SK-N-SH (cell line): Measurements from ENCODE around the gene VAMP2. TPM values are rescaled to one million over a fixed set of nuclear protein-coding genes. Genes with fewer than 3 reads are reported as not detected.

ENCODE experiments used
- CTCF ChIA-PET: fragments of 300-600, 350-600 bp; formaldehyde crosslinking; extraction: SDS; loops from one replicate; lab custom pipeline; 2021; lab: Yijun Ruan, JAX
- POLR2A ChIA-PET: fragments of 350-600 bp; sonication (Branson Sonifier 250); formaldehyde crosslinking; extraction: SDS; loops from one replicate; lab custom pipeline; 2020; ENCODE audit warnings: antibody characterized with exemption, inconsistent platforms; lab: Yijun Ruan, JAX
- DNase-seq: peaks from one replicate; pipeline ENCODE4 v3.0.0; 2012
- H2AFZ ChIP-seq: fragments of 200-600 bp; sonication (generic); 2 replicates; pipeline ENCODE4 v1.8.1; 2016; ENCODE audit warnings: antibody characterized with exemption, mild to moderate bottlenecking, low read depth
- H3F3A ChIP-seq: fragments of 200-600 bp; sonication (generic); replicated peaks from 2 replicates; pipeline ENCODE3; 2016; ENCODE audit warnings: antibody characterized with exemption, mild to moderate bottlenecking; ENCODE audit not compliant: insufficient read depth
- H3K27ac ChIP-seq, 2 experiments: fragments of 200-500 bp in 1 of 2; fragments of 200-600 bp in 1 of 2; sonication (Bioruptor generic) in 1 of 2; sonication (generic), shearing (Covaris generic) in 1 of 2; 2 replicates each; pipeline versions ENCODE4 v1.5.1 to v1.6.1; 2014 to 2016; ENCODE audit warnings: low read depth in 2 of 2, inconsistent platforms in 1 of 2, low read length in 1 of 2, mild to moderate bottlenecking in 1 of 2, mixed read lengths in 1 of 2
- H3K27me3 ChIP-seq: fragments of 200-600 bp; sonication (generic), shearing (Covaris generic); 2 replicates; pipeline ENCODE4 v1.6.1; 2016; ENCODE audit warnings: mixed run types; ENCODE audit not compliant: insufficient read depth
- H3K36me3 ChIP-seq, 2 experiments: fragments of 200-500 bp in 1 of 2; fragments of 200-600 bp in 1 of 2; sonication (Bioruptor generic) in 1 of 2; sonication (generic) in 1 of 2; replicated peaks in 1 of 2; 2 replicates each; pipeline versions ENCODE3 to v1.5.1; 2014 to 2016; ENCODE audit warnings: low read length in 1 of 2, mild to moderate bottlenecking in 1 of 2; ENCODE audit not compliant: insufficient read depth in 2 of 2, control insufficient read depth in 1 of 2
- H3K4me1 ChIP-seq, 2 experiments: fragments of 200-500 bp in 1 of 2; fragments of 200-600 bp in 1 of 2; sonication (Bioruptor generic) in 1 of 2; sonication (generic), shearing (Covaris generic) in 1 of 2; 2 replicates each; pipeline versions ENCODE4 v1.5.1 to v1.6.1; 2014 to 2016; ENCODE audit warnings: low read depth in 1 of 2, low read length in 1 of 2, mixed run types in 1 of 2; ENCODE audit not compliant: insufficient read depth in 2 of 2, control insufficient read depth in 1 of 2
- H3K4me2 ChIP-seq: fragments of 200-600 bp; sonication (generic), shearing (Covaris generic); 2 replicates; pipeline ENCODE4 v1.6.1; 2017; ENCODE audit warnings: mixed run types
- H3K4me3 ChIP-seq, 2 experiments: fragments of 200-500 bp in 1 of 2; fragments of 200-600 bp in 1 of 2; sonication (Bioruptor generic) in 1 of 2; sonication (generic), shearing (Covaris generic) in 1 of 2; 2 replicates each; pipeline versions ENCODE4 v1.5.1 to v1.8.1; 2014 to 2016; ENCODE audit warnings: low read depth in 2 of 2, inconsistent platforms in 1 of 2, low read length in 1 of 2, mild to moderate bottlenecking in 1 of 2, mixed read lengths in 1 of 2, moderate library complexity in 1 of 2
- H3K79me2 ChIP-seq: fragments of 200-600 bp; sonication (generic); 2 replicates; pipeline ENCODE4 v1.8.1; 2017; ENCODE audit warnings: mild to moderate bottlenecking; ENCODE audit not compliant: insufficient read depth
- H3K9ac ChIP-seq: fragments of 200-600 bp; sonication (generic); 2 replicates; pipeline ENCODE4 v1.6.1; 2017; ENCODE audit warnings: mixed run types
- H3K9me2 ChIP-seq: fragments of 200-600 bp; sonication (generic); 2 replicates; pipeline ENCODE4 v1.6.1; 2017; ENCODE audit warnings: mixed run types
- H3K9me3 ChIP-seq: fragments of 200-600 bp; sonication (generic); 2 replicates; pipeline ENCODE4 v1.6.1; 2017; ENCODE audit warnings: mixed run types, mild to moderate bottlenecking, moderate library complexity
- H4K20me1 ChIP-seq: fragments of 200-600 bp; sonication (generic); 2 replicates; pipeline ENCODE4 v1.6.1; 2017; ENCODE audit warnings: mild to moderate bottlenecking, mixed run types; ENCODE audit not compliant: insufficient read depth
- CHD2 ChIP-seq: fragments of 150-350 bp; IDR thresholded peaks from 2 replicates; pipeline ENCODE4 v1.6.1; 2018; ENCODE audit warnings: low read length; ENCODE audit not compliant: partially characterized antibody
- ELF1 ChIP-seq: IDR thresholded peaks from 2 replicates; pipeline ENCODE4 v1.4.0; 2012
- EP300 ChIP-seq, 2 experiments: IDR thresholded peaks; 2 replicates each; pipeline versions ENCODE4 v1.4.0 to v1.6.1; 2012; ENCODE audit warnings: borderline replicate concordance in 1 of 2, low read depth in 1 of 2, low read length in 1 of 2
- EZH2phosphoT487 ChIP-seq: fragments of 200-600 bp; sonication (generic); IDR thresholded peaks from 2 replicates; pipeline ENCODE4 v1.6.1; 2017; ENCODE audit warnings: low read depth, mixed run types, mild to moderate bottlenecking, antibody characterized with exemption, moderate library complexity, borderline replicate concordance
- FOSL2 ChIP-seq: IDR thresholded peaks from 2 replicates; pipeline ENCODE4 v1.4.0; 2012; ENCODE audit warnings: low read depth, mild to moderate bottlenecking, moderate library complexity, borderline replicate concordance
- FOXJ3 ChIP-seq: sonication (generic); formaldehyde crosslinking; IDR thresholded peaks from 2 replicates; pipeline ENCODE4 v1.5.1; 2020; ENCODE audit warnings: mild to moderate bottlenecking, missing genetic modification reagents
- FOXM1 ChIP-seq: IDR thresholded peaks from 2 replicates; pipeline ENCODE4 v1.4.0; 2012; ENCODE audit warnings: low read depth, mild to moderate bottlenecking
- GABPA ChIP-seq: IDR thresholded peaks from 2 replicates; pipeline ENCODE4 v1.4.0; 2012; ENCODE audit warnings: low read depth, mild to moderate bottlenecking
- GATA2 ChIP-seq: sonication (generic); formaldehyde crosslinking; IDR thresholded peaks from 2 replicates; pipeline ENCODE4 v1.5.0; 2020; ENCODE audit warnings: mild to moderate bottlenecking, missing genetic modification reagents
- IRF3 ChIP-seq: fragments of 150-350 bp; IDR thresholded peaks from 2 replicates; pipeline ENCODE4 v1.6.1; 2016; ENCODE audit warnings: mild to moderate bottlenecking, low read depth, low read length
- JUND ChIP-seq: IDR thresholded peaks from 2 replicates; pipeline ENCODE4 v1.4.0; 2012
- MEF2A ChIP-seq: IDR thresholded peaks from 2 replicates; pipeline ENCODE4 v1.4.0; 2012; ENCODE audit warnings: low read depth, borderline replicate concordance
- NFIC ChIP-seq: IDR thresholded peaks from 2 replicates; pipeline ENCODE4 v1.4.0; 2012; ENCODE audit warnings: borderline replicate concordance
- NRF1 ChIP-seq: IDR thresholded peaks from 2 replicates; pipeline ENCODE4 v1.6.1; 2012; ENCODE audit warnings: low read depth, mild to moderate bottlenecking, low read length
- POLR2AphosphoS5 ChIP-seq: IDR thresholded peaks from 2 replicates; pipeline ENCODE4 v1.6.1; 2012; ENCODE audit warnings: low read depth, low read length
- RAD21 ChIP-seq: IDR thresholded peaks from 2 replicates; pipeline ENCODE4 v1.6.1; 2012; ENCODE audit warnings: mild to moderate bottlenecking, low read length
- RCOR1 ChIP-seq: fragments of 150-350 bp; IDR thresholded peaks from 2 replicates; pipeline ENCODE4 v1.6.1; 2017; ENCODE audit warnings: antibody characterized with exemption, low read length
- RFX5 ChIP-seq: IDR thresholded peaks from 2 replicates; pipeline ENCODE4 v1.6.1; 2012; ENCODE audit warnings: mild to moderate bottlenecking, improper control_type of control experiment, low read length
- RXRA ChIP-seq: IDR thresholded peaks from 2 replicates; pipeline ENCODE4 v1.4.0; 2012; ENCODE audit warnings: low read depth, mild to moderate bottlenecking, borderline replicate concordance
- TCF12 ChIP-seq: IDR thresholded peaks from 2 replicates; pipeline ENCODE4 v1.4.0; 2012
- TEAD4 ChIP-seq: IDR thresholded peaks from 2 replicates; pipeline ENCODE4 v1.4.0; 2012; ENCODE audit warnings: mild to moderate bottlenecking, borderline replicate concordance; ENCODE audit not compliant: insufficient read depth
- ZBTB33 ChIP-seq: IDR thresholded peaks from 2 replicates; pipeline ENCODE4 v1.4.0; 2012; ENCODE audit warnings: low read depth, borderline replicate concordance
- WGBS: methylation state at CpG from one replicate; pipeline ENCODE4 v1.1.6; 2017; ENCODE audit warnings: low lambda C conversion rate; 5-methylcytosine and 5-hydroxymethylcytosine counted together
- polyA plus RNA-seq, 3 experiments: library from polyadenylated mRNA; depleted of rRNA; stranded (reverse); fragments of >200 nt; gene quantifications; 2 replicates each; pipeline ENCODE4 v1.2.3, GENCODE V29; 2012
- TF ChIP-seq, protein P1 (sequence below): IDR thresholded peaks from 2 replicates; pipeline ENCODE4 v1.6.1; 2012; ENCODE audit warnings: mild to moderate bottlenecking, low read depth, low read length, moderate library complexity
- TF ChIP-seq, protein P2 (sequence below): fragments of 150-350 bp; IDR thresholded peaks from 2 replicates; pipeline ENCODE4 v1.6.1; 2017; ENCODE audit warnings: antibody characterized with exemption, low read length, low read depth, borderline replicate concordance
- TF ChIP-seq, protein P3 (sequence below): IDR thresholded peaks from 2 replicates; pipeline ENCODE4; 2012

The VAMP2 gene
- polyA plus RNA-seq, 1 of the 3 experiments (the other 2 are of a cell fraction), result 42.0 TPM

DNA sequence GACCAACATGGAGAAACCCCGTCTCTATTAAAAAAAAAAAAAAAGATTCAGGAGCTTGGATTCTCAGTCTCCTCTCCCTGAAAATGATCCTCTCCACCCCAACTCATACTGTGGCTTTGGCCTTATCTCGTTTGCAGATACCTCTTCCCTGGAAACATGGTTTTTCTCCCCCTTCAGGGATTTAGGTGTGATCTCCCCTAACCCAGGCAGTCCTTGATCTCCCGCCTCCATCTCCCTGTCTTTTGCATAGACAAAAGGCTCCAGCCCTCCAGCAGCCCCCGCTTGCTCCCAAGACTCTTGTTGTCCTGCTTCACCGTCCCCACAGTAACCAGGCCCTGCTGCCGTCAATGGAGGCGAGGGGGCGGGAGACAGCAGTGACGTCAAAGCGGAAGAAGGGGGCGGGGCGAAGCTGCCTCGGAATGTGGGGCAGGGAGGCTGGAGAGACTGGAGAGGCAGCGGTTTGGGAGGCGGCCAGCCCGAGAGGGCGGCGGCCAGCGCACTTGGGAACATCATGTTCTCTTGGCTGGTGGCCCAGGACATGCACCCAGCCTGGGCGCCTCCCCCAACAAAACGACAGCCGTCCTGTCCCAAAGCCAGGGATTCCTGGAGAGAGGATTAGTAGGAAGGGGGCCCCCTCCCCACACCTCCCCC lies 8.7 kb downstream of the VAMP2 start:
- peaks cover 9% of the 10 kb centered on the region; the same call in 1 of the 2 replicates for H4K20me1 ChIP-seq
- H3K9ac ChIP-seq, result peak overlapping the region; percentile 98
- H3K4me3 ChIP-seq, result peak overlapping the region; percentile 4 to 12; a peak in 2 of 4 replicates
- H3K4me2 ChIP-seq, result peak overlapping the region; percentile 95
- H3K27ac ChIP-seq, result peak overlapping the region; percentile 65 to 95
- peak; percentile 81 for DNase-seq
- CTCF ChIA-PET, result interaction anchor here (1.0 to 9.4 kb wide), 4 partner anchors 16 to 80 kb away, joined by 3 to 98 read pairs (median 6); no protein-coding TSS in a partner anchor
- peaks cover 27% of the 10 kb centered on the region for H3K79me2 ChIP-seq
- H3K9me3 ChIP-seq, result no peaks in the 10 kb centered on the region
- H3K36me3 ChIP-seq, result peaks cover 13 to 16% of the 10 kb centered on the region in 2 experiments
- H3F3A ChIP-seq, result peaks cover 33% of the 10 kb centered on the region
- H3K4me1 ChIP-seq, result peaks cover 36 to 50% of the 10 kb centered on the region in 2 experiments; a peak in 3 of 4 replicates
- WGBS, result 5% methylated on average over 19 of the region's 22 CpGs
- POLR2A ChIA-PET, result interaction anchor here (1.1 kb wide), 1 partner anchor 19 kb away, joined by 4 read pairs; no protein-coding TSS in a partner anchor
- H3K9me2 ChIP-seq, result no peaks in the 10 kb centered on the region
- no peaks in the 10 kb centered on the region for H3K27me3 ChIP-seq
- no peak overlapping the region for H2AFZ ChIP-seq
- 0 out of 2 replicates have a peak, but pooled peaks have one; percentile 10 for TF ChIP-seq POLR2AphosphoS5
- TF ChIP-seq, protein P1, sequence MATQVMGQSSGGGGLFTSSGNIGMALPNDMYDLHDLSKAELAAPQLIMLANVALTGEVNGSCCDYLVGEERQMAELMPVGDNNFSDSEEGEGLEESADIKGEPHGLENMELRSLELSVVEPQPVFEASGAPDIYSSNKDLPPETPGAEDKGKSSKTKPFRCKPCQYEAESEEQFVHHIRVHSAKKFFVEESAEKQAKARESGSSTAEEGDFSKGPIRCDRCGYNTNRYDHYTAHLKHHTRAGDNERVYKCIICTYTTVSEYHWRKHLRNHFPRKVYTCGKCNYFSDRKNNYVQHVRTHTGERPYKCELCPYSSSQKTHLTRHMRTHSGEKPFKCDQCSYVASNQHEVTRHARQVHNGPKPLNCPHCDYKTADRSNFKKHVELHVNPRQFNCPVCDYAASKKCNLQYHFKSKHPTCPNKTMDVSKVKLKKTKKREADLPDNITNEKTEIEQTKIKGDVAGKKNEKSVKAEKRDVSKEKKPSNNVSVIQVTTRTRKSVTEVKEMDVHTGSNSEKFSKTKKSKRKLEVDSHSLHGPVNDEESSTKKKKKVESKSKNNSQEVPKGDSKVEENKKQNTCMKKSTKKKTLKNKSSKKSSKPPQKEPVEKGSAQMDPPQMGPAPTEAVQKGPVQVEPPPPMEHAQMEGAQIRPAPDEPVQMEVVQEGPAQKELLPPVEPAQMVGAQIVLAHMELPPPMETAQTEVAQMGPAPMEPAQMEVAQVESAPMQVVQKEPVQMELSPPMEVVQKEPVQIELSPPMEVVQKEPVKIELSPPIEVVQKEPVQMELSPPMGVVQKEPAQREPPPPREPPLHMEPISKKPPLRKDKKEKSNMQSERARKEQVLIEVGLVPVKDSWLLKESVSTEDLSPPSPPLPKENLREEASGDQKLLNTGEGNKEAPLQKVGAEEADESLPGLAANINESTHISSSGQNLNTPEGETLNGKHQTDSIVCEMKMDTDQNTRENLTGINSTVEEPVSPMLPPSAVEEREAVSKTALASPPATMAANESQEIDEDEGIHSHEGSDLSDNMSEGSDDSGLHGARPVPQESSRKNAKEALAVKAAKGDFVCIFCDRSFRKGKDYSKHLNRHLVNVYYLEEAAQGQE, result no peak
- TF ChIP-seq JUND, result no peak
- TF ChIP-seq ELF1, result no peak; the same call in 1 of the 2 replicates
- TF ChIP-seq EZH2phosphoT487, result no peak
- 0 out of 2 replicates have a peak, but pooled peaks have one; percentile 18 for TF ChIP-seq ZBTB33
- TF ChIP-seq, protein P2, sequence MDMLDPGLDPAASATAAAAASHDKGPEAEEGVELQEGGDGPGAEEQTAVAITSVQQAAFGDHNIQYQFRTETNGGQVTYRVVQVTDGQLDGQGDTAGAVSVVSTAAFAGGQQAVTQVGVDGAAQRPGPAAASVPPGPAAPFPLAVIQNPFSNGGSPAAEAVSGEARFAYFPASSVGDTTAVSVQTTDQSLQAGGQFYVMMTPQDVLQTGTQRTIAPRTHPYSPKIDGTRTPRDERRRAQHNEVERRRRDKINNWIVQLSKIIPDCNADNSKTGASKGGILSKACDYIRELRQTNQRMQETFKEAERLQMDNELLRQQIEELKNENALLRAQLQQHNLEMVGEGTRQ, result no peak
- no peak for TF ChIP-seq NRF1
- no peak; the same call in 1 of the 2 replicates for TF ChIP-seq FOXJ3 (CRISPR knock-in tag)
- no peak; a peak in 1 of 4 replicates for TF ChIP-seq EP300 (IDR thresholded peaks at IDR 0.05; ENCODE audit: borderline replicate concordance in 1 of 2, low read depth in 1 of 2, low read length in 1 of 2)
- TF ChIP-seq FOXM1, result no peak
- peak; percentile 33; the same call in 1 of the 2 replicates for TF ChIP-seq RXRA
- TF ChIP-seq NFIC, result peak; percentile 95
- peak; percentile 21; the same call in 1 of the 2 replicates for TF ChIP-seq GABPA
- TF ChIP-seq, protein P3, sequence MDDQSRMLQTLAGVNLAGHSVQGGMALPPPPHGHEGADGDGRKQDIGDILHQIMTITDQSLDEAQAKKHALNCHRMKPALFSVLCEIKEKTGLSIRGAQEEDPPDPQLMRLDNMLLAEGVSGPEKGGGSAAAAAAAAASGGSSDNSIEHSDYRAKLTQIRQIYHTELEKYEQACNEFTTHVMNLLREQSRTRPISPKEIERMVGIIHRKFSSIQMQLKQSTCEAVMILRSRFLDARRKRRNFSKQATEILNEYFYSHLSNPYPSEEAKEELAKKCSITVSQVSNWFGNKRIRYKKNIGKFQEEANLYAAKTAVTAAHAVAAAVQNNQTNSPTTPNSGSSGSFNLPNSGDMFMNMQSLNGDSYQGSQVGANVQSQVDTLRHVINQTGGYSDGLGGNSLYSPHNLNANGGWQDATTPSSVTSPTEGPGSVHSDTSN, result peak; percentile 57
- no peak; the same call in 1 of the 2 replicates for TF ChIP-seq MEF2A
- TF ChIP-seq GATA2 (CRISPR knock-in tag), result no peak
- peak; percentile 69; the same call in 1 of the 2 replicates for TF ChIP-seq TCF12
- no peak for TF ChIP-seq IRF3
- peak; percentile 43; the same call in 1 of the 2 replicates for TF ChIP-seq RFX5
- TF ChIP-seq RAD21, result no peak
- TF ChIP-seq RCOR1, result no peak
- TF ChIP-seq TEAD4, result peak; percentile 86; the same call in 1 of the 2 replicates
- peak; percentile 67 for TF ChIP-seq CHD2
- TF ChIP-seq FOSL2, result no peak
